ENCODE measurements around the gene FAT1.
A peak's percentile ranks its signal among the peaks of the same experiment; 100 is the strongest.

FAT1 gene

DNA sequence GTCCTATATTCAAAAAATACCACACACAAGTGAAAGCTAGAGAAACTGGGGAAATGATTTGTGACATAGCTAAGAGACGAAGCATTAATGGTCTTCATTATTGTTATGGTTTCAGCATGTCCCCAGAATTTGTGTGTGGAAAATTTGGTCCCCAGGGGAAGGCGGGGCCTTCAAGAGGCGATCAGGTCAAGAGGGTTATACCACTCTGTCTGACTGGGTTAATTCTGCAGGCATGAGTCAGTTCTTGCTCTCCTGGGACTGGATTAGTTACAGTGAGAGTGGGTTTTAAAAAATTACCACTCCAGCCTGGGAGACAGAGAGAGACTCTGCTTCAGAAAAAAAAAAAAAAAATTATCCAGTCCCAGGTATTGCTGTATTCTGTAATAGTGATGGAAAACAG, 166.2 kb downstream of the FAT1 start:
- peak; percentile 86 for DNase-seq

GRCh38 chr4:186557061-186557460, 166.6 kb downstream of the FAT1 start:
- peak; percentile 24 for DNase-seq

DNA sequence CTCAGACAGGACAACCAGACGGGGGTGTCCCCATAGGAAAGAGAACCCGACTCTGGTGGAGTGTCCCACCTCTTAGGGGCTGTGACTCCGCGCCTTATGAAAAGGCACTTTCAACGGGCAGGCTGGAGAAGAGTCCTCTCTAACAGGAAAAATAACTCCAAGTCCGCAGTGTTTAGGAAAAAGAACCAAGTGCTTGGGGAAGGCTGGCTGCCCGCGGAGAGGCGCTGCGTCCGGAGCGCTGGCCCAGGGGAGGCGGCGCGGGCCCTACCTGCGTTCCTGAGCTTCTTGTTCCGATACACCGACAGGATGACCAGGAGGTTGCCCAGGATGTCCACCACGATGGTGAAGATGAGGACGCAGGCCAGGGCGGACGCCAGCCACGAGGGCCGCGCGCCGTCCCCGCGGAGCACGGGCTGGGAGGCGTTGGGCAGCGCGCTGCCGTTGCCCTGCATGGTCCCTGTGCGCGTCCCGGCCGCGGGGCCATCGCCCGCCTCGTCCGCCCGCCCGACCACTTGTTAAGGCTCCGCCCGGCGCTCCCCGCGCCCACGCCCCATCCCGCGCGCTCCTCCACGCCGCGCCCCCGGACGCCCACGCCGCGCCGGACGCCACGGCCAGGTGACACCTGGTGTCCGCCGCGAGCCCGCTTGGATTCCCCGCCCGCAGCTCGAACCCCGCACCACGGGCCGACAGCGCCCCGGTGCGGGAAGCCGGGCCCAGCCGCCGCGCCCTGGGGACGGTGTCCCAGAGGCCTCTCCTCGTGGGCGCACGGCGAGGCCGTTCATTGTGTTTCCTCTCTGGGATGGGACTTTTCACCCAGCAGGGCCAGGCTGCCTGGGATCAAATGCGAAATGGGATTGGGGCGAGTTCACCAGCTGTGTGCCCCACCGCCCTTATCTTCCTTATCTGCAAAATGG, 168.5 kb downstream of the FAT1 start, which contains the start of gene MTNR1A:
Gene MTNR1A (minus strand): TSS at position 654 of the 914 bp plus-strand sequence. CDS start 202 bp downstream, at position 452.
- no peak for DNase-seq

- DNase-seq, result peak; percentile 17
These were observed 169.1 kb downstream of the FAT1 start for GRCh38 chr4:186554539-186554913.

DNA sequence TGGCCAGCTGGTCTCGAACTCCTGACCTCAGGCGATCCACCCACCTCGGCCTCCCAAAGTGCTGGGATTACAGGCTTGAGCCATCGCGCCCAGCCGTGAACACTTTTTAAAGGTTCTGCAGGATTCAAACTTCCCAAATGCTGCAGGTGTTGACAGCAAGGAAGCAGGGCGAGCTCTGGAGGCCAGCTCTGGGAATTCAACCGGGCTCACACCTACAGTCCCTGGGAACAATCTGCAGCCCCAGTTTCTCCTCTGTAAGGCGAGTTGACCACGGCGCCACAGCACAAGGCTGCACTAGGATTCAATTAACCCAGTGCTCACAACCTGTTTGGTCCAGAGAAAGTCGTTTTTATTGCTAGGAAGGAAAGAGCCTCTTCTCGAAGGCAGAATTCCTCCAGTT, 169.9 kb downstream of the FAT1 start:
- no peak for DNase-seq

DNA sequence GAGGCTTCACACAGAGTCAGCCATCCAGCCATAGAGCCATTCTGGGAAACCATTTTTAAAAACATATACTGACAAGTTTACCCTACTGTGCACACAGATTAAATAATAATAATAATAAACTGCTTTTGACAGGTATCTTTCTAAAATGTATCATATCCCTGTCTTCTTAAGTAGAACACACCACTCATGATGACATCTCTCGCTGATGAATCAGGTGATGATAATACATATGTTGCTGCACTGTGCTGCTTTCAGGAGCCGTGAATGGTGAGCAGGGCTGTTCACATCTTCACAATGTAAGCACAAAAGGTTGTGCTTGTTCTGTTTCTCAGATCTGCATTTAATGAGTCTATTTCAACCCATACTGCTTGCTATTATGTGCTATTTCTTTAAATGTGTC, 171.8 kb downstream of the FAT1 start:
- no peak for DNase-seq

GRCh38 chr4:186545436-186545835, 178.2 kb downstream of the FAT1 start:
- no peak for DNase-seq

GRCh38 chr4:186543206-186543605, 180.4 kb downstream of the FAT1 start:
- DNase-seq, result no peak

GRCh38 chr4:186541801-186542200, 181.9 kb downstream of the FAT1 start:
- no peak for DNase-seq

GRCh38 chr4:186537843-186538521, 185.7 kb downstream of the FAT1 start:
- no peak for DNase-seq
